ENCODE measurements around the gene MYOF.
"Not testable (repeated sequence)": the region's sequence is repeated elsewhere in the genome, so short reads cannot be mapped to it uniquely, and the experiment has no call there.

The MYOF gene

DNA sequence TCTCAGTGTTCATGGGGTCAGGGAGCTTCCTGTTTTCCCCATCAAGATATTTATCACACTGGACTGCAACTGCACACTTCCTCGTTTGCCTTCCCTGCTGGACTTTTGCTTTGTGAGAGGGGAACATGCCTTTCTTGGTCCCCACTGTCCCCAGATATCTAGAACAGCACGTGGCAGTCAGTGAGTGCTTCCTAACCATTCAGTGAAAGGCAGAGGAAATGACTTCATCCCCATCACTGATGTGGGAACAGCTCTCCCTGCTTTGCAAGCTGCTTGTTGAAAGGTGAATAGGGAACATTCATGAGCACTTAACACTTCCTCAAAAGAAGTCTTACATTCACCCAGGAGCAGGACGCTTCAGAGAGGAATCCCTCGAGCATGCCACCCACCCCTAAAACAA lies 135.4 kb downstream of the MYOF start:
- DNase-seq (ENCODE audit: low spot score): no peak

DNA sequence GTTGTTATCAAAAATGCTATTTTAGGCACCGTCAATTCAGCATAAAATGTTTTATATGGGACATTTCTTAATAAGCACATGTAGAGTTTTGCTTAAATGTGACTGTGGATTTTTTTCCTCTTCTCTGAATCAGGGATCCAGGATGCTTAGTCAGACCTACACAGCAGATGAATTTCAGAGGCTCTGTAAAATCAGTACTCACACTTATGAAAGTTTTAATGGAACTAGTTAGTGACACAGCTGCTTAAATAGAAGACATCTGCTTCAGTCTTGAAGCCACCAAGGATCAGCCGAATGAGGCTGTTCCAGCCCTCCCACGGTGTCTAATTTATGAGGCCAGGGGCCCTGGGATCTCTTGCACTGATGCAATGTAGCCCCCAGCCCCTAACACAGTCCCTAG lies 136.0 kb downstream of the MYOF start:
- DNase-seq (ENCODE audit: low spot score): no peak

GRCh38 chr10:93344691-93345090 lies 137.4 kb downstream of the MYOF start:
- no peak for DNase-seq (ENCODE audit: low spot score)

- DNase-seq (ENCODE audit: low spot score): no peak
These were observed 139.2 kb downstream of the MYOF start for GRCh38 chr10:93342921-93343320.

DNA sequence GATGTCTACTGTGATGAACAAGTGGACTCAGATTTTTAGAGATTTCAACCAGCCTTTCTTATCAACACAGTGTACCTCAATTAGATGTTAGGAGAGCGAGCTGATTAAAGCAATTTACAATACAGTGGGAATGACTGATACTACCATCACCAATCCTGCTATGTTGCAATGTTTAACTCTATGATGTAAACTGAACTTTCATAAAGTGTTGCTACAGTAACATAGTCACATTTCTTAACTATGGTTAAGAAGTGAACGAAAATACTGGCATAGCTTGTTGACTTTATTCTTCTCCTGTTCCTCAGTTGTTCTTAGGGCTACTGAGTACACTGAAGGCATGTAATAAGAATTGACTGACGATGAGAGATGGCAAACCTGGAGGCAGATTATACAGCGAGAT lies 139.8 kb downstream of the MYOF start:
- DNase-seq (ENCODE audit: low spot score): no peak

GRCh38 chr10:93337309-93337721 lies 144.8 kb downstream of the MYOF start:
- no peak for DNase-seq (ENCODE audit: low spot score)

GRCh38 chr10:93336678-93337077 lies 145.5 kb downstream of the MYOF start:
- DNase-seq (ENCODE audit: low spot score): no peak

DNA sequence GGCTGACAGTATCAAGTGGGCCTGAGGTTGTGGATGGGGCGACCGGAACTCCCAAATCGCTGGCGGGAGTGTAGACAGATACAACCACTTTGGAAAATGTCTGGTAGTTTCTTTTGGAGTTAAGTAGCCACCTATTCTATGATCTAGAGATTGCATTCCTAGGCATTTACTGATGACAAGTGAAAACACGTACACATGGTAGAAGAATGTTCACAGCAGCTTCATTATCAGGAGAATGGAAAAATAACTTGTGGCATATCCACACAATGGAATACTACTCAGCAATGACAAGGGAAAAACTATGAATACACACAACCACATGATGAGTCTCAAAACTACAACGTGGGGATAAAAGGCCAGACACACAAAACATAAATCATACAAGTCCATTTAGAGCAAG lies 146.0 kb downstream of the MYOF start:
- DNase-seq (ENCODE audit: low spot score): no peak

GRCh38 chr10:93334901-93335327 lies 147.2 kb downstream of the MYOF start:
- DNase-seq (ENCODE audit: low spot score): no peak

DNA sequence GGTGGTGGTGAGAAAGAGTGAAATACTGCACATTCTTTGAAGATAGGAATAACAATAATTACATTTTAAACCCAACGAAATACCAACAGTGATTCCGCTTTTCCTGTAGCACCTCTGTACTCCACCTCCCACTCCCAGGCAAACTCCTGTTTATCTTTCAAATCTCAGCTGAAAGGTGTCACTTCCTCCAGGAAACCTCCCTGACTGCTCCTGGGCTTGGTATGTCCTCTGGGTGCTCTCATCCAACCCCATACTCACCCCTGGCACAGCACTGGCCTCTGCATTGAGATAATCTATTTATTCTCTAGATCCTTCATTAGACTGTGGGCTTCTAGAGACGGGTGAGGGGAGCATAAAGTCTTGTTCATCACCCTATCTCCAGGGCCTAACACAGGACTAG lies 148.0 kb downstream of the MYOF start:
- no peak for DNase-seq (ENCODE audit: low spot score)

DNA sequence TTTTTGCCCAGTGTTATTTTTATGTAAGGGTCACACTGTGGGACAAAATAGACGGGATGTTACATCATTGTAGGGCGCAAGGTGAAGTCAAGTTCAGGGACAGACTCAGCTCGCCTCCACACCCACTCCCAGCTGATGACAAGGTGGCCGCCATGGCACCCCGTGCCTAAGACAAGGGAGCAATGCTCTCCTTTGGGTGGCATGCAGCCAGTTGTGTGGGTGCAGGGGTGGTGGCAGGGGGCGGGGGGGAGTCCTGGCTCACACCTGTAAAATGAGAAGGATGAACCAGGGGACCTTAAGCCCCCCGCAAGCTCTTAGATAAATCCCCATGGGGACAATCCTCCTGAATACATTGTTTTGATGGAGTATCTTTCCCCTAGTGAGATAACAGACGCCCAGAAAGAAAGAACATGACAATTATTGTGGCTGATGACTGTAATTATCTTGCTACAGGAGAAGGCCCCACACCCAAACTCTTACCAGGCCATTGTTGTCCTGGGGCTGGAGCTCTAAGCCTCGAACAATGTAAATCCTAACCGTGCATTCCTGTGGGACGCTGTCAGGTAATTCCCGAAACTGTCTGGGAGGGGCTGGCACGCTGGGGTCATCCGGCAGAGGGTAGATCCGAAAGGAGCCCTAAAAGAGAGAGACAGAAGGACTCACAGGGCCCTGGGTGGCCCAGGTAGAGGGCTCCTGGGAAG lies 148.7 kb downstream of the MYOF start:
- DNase-seq (ENCODE audit: low spot score): no peak

GRCh38 chr10:93330824-93331223 lies 151.3 kb downstream of the MYOF start:
- no peak for DNase-seq (ENCODE audit: low spot score)

DNA sequence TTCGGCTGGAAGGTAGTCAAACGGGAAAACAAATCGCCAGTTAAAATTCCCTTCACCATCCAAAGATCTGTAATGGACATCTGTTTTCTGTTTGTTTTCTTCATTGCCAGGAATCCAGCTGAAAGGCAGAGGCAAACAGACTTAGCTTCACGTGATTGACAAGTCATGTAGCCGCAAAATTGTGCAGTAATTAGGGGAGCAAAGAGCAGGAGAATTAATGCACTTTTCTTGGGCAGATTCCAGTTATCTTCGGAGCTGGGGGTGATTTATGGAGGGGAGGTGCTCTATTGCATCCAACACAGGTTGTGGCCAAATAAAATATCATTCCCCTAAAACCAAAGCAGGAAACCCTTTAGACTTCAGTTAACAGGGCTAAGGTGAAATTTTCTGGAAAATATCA lies 162.2 kb downstream of the MYOF start:
- DNase-seq (ENCODE audit: low spot score): no peak

GRCh38 chr10:93319096-93319495 lies 163.0 kb downstream of the MYOF start:
- no peak for DNase-seq (ENCODE audit: low spot score)

GRCh38 chr10:93315246-93315645 lies 166.9 kb downstream of the MYOF start:
- DNase-seq (ENCODE audit: low spot score): no peak

DNA sequence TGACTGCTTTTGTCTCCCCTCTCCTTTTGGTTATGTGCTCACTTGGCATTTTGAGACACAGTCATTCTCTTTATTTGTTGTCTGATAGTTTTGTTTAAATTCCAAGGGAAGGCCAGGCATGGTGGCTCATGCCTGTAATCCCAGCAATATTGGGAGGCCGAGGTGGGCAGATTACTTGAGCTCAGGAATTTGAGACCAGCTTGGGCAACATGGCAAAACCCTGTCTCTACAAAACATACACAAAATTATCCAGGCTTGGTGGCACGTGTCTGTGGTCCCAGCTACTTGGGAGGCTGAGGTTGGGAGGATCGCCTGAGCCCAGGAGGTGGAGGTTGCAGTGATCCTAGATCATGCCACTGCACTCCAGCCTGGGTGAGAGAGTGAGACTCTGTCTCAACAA lies 167.5 kb downstream of the MYOF start:
- not testable (repeated sequence) for DNase-seq (ENCODE audit: low spot score)

DNA sequence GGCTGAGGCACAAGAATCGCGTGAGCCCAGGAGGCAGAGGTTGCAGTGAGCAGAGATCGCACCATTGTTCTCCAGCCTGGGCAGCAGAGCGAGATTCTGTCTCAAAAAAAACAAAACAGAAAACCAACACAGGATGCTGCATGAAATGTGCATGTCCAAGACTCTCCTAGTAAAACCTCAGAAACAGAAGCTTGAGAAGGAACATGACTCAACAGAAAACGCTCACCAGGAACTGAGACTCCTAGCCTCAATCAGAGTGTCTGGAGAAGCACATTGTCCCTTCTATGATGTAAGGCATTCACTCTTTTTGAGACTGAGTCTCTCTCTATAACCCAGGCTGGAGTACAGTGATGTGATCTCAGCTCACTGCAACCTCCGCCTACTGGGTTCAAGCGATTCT lies 168.3 kb downstream of the MYOF start:
- no peak for DNase-seq (ENCODE audit: low spot score)

DNA sequence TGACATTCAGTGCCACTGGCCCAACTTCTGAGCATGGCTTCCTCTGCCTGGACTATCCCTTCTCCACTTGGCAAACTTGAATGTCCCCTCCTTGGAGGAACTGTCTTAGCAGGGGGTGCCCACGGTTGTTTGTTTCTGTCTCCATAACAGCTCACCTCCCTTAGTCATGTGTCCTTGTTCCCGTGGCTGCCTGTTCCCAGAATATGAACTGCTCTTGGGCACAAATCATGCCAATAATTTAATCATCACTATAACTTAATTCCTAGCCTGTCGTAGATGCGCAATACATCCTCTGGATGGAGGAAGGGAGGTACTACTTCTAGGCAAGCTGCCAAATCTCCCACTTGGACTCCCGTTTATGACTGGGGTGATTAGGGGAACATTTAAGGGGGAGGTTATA lies 173.1 kb downstream of the MYOF start:
- DNase-seq (ENCODE audit: low spot score): no peak

GRCh38 chr10:93305122-93305521 lies 177.0 kb downstream of the MYOF start:
- DNase-seq (ENCODE audit: low spot score): no peak

DNA sequence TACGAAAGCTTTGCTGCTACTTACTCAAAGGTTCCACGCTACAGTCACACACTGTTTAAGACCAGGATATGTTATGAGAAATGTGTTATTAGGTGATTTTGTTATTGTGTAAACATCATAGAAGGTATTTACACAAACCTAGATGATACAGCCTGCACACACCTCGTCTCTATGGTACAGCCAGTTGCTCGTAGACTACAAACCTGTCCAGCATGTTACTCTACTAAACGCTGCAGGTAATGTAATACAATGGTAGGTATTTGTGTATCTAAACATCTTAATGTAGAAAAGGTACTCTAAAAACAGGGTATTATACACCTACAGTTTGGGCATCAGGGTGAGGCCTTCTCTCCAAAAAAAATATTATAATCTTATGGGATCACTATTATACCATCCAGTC lies 181.2 kb downstream of the MYOF start:
- DNase-seq (ENCODE audit: low spot score): no peak

- DNase-seq (ENCODE audit: low spot score): no peak
These were observed 181.7 kb downstream of the MYOF start for GRCh38 chr10:93300288-93300917.

DNA sequence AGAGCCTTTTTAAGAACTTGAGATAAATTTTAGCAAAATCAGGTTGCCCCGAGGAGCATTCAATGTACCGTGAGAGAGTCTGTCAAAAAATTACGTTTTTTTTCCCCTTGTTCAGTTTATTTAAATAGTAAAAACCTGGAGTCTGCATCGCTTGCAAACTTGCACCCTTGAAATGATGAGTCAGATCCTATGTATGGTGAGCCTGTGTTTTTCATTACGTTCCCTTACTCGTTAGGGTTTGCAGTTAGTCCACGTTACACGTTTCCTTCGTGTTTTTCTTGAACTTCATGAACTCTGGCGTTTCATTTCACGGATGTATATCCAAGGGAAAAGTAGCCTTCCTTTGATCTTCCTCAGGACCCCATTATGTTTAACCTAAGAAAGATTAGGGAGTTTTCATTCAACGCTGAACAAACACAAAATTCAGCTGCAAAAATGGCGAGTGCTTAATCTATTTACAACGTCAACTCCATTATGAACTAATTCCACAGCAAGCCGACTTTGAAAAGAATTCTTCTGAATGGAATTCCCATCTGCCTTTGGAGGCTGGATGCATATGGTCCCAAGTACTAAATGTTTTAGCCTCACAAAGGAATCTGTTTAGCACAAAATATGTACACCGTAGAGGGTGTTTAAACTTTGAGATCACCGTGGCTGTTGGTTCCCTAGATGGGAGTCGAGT lies 182.4 kb downstream of the MYOF start:
- no peak for DNase-seq (ENCODE audit: low spot score)

GRCh38 chr10:93299195-93299594 lies 182.9 kb downstream of the MYOF start:
- no peak for DNase-seq (ENCODE audit: low spot score)
